Liver (tissue), 3 donors: ENCODE results near the gene GC.

Experiments used
- CTCF ChIP-seq: fragments of 150-350 bp; IDR thresholded peaks from 2 replicates; pipeline ENCODE4 v1.5.1; 2017; ENCODE audit warnings: improper control_type of control experiment, low read depth, low read length; ENCODE audit not compliant: missing input control
- GABPA ChIP-seq, 2 donors: IDR thresholded peaks in 1 of 2; conservative IDR thresholded peaks in 1 of 2; 2 replicates each; pipeline ENCODE4 v1.6.1; 2016; ENCODE audit warnings: antibody characterized with exemption in 2 of 2, mild to moderate bottlenecking in 1 of 2, moderate library complexity in 1 of 2
- HNF4G ChIP-seq: IDR thresholded peaks from 2 replicates; pipeline ENCODE4 v1.6.1; 2016; ENCODE audit warnings: antibody characterized with exemption
- JUND ChIP-seq, 2 donors: IDR thresholded peaks; 2 replicates each; pipeline ENCODE4 v1.6.1; 2016; ENCODE audit warnings: antibody characterized with exemption in 2 of 2
- RAD21 ChIP-seq, 2 donors: IDR thresholded peaks; 2 replicates each; pipeline ENCODE4 v1.6.1; 2016; ENCODE audit warnings: antibody characterized with exemption in 2 of 2, mild to moderate bottlenecking in 2 of 2
- SP1 ChIP-seq: IDR thresholded peaks from 2 replicates; pipeline ENCODE4 v1.6.1; 2018; ENCODE audit warnings: antibody characterized with exemption, mild to moderate bottlenecking
- TAF1 ChIP-seq: conservative IDR thresholded peaks from 2 replicates; pipeline ENCODE4 v1.6.1; 2016; ENCODE audit warnings: antibody characterized with exemption, mild to moderate bottlenecking
- YY1 ChIP-seq: IDR thresholded peaks from 2 replicates; pipeline ENCODE4 v1.6.1; 2016; ENCODE audit warnings: antibody characterized with exemption, mild to moderate bottlenecking
- ZBTB33 ChIP-seq: IDR thresholded peaks from 2 replicates; pipeline ENCODE4 v1.6.1; 2016; ENCODE audit warnings: antibody characterized with exemption
- TF ChIP-seq, protein P1 (sequence below): IDR thresholded peaks from 2 replicates; pipeline ENCODE4 v1.6.1; 2016; ENCODE audit warnings: antibody characterized with exemption
- TF ChIP-seq, protein P2 (sequence below): IDR thresholded peaks from 2 replicates; pipeline ENCODE4 v1.6.1; 2016; ENCODE audit warnings: antibody characterized with exemption, mild to moderate bottlenecking
- donor health status: healthy.
- donor health status: healthy.

DNA sequence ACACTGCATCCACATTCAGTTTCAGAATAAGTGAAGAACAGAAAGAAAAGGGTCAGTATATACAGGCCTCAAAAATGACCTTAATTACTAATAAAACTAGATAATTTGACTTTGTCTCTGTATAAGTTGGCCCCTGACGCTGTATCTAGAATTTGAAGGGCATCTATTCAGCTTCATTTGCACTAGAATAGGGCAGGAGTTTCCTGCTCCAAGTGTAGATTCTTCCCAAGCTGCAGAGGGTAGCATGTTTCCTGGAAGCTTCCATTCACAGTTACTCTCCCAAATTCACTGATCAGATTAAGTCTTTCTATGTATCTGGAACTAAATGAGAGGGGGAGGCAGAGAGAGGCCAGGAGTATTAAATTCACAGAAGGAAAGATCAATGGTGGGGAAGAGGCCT, 90.9 kb downstream of the GC start:
- TF ChIP-seq CTCF (no peak), HNF4G (no peak), RAD21 (IDR thresholded peaks at IDR 0.05) (no peak), GABPA (IDR thresholded peaks at IDR 0.05 in 1 of 2, conservative IDR thresholded peaks at IDR 0.05 in 1 of 2) (no peak), SP1 (no peak), YY1 (no peak), TAF1 (no peak), ZBTB33 (no peak), JUND (IDR thresholded peaks at IDR 0.05) (no peak)
- TF ChIP-seq, protein P1, sequence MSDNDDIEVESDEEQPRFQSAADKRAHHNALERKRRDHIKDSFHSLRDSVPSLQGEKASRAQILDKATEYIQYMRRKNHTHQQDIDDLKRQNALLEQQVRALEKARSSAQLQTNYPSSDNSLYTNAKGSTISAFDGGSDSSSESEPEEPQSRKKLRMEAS: no peak
- TF ChIP-seq, protein P2, sequence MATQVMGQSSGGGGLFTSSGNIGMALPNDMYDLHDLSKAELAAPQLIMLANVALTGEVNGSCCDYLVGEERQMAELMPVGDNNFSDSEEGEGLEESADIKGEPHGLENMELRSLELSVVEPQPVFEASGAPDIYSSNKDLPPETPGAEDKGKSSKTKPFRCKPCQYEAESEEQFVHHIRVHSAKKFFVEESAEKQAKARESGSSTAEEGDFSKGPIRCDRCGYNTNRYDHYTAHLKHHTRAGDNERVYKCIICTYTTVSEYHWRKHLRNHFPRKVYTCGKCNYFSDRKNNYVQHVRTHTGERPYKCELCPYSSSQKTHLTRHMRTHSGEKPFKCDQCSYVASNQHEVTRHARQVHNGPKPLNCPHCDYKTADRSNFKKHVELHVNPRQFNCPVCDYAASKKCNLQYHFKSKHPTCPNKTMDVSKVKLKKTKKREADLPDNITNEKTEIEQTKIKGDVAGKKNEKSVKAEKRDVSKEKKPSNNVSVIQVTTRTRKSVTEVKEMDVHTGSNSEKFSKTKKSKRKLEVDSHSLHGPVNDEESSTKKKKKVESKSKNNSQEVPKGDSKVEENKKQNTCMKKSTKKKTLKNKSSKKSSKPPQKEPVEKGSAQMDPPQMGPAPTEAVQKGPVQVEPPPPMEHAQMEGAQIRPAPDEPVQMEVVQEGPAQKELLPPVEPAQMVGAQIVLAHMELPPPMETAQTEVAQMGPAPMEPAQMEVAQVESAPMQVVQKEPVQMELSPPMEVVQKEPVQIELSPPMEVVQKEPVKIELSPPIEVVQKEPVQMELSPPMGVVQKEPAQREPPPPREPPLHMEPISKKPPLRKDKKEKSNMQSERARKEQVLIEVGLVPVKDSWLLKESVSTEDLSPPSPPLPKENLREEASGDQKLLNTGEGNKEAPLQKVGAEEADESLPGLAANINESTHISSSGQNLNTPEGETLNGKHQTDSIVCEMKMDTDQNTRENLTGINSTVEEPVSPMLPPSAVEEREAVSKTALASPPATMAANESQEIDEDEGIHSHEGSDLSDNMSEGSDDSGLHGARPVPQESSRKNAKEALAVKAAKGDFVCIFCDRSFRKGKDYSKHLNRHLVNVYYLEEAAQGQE: no peak
